HS-27A (cell line): ENCODE data around the gene AJAP1.
"Not testable (repeated sequence)": the region's sequence is repeated elsewhere in the genome, so short reads cannot be mapped to it uniquely, and the experiment has no call there.

ENCODE experiments used
- DNase-seq: peaks from one replicate; pipeline ENCODE4 v3.0.0-alpha.2; 2012; ENCODE audit warnings: low read depth, missing footprints

The AJAP1 gene

DNA sequence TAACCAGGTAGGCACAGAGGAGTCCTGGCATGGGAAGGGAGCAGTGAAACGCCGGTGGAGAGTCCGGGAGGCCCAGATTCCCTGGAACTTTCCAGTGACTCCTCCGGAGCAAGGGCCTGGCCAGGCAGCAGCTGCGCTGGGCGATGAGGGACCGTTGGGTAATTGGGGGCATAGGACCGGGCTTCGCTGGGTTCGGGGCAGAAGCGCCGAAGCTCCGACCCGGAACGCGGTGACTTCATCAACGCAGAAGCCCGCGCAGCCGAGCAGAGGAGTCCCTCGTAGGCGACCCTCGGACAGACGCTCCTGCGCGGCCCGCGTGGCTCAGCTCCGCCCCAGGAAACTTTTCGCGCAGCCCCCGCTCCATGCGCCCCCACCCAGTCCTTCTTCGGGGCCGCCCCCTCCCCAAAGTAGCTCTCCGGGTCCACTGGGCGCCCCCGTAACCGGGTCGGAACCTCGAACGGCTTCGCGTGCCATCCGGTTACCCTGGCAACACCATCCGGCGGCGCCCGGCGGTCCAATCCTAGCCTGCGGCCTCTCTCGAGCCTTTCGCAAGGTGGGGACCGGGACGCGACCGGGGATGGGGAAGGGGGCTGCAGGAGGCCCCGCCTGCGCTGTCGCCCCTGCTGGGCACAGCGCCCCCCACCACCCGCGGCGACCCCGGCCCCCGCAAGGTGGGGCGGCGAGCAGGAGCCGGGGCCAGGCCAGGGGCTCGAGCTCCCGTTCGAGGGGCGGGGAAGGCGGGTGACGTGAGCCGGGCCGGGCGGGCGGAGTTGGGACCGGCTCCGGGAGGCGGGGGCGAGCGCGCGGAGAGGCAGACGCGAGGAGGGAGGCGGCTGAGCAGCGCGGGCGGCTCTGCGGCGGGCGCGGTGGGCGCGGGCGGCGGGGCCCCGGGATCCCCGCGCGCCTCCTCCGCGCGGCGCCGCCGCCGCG is at the start of gene AJAP1:
AJAP1 (plus strand) TSS at position 814 of the 930 bp plus-strand sequence. CDS start 817 bp downstream, outside the sequence.
- no peak for DNase-seq

DNA sequence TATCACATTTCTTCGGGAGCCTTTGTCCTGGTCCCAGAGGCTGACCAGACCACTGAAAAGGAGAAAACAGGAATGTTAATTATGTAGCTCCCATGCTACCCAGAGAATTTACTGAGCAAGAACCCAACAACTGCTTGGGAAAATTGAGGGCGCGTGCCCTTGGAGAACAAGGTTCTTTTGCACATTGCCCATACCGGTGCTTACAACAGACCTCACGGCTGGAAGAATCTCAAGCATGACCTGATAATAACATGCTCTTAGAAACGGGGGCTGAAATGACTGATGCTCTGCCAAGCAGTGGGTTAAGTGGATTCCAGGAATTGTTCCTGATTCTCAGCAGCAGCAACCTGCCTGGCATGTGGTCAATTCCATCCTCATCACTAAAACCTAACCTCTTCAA is 49.3 kb upstream of the AJAP1 start:
- DNase-seq, result no peak

DNA sequence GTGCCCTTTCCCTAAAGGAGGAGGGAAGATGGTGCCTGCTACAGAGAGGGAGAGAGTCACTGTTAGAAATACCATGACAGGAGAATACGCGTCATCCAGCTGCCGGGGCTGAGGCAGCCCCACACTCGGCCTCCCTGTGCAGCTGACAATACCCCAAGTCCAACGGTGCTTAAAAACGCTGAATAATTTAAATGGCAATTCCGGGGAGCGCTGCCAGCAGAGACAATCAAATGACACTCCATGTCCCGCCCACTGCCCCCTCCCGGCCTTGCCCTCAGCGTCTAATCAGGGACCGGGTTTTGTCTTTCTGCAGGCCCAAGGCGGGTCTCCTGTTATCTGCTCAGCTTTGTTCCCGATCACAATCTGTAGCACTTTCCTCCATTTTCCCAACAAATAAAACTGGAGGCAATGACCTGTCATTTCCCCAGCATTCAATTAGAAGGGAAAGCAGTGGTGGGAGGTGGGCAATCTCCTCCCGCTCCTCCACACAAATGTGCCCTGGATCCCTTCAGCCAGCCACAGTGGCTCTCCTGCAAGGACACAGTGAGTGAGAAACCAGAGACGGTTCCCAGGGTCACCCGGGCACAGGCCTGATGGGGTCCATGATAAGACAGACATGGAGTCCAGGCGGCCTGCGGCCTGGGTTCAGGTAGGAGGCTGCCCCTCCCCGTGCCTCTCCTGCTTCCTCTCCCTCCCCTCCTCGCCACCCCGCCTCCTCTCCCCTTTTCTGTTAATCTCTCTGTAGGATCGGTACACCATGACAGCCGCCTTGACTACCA is 42.7 kb upstream of the AJAP1 start:
- no peak for DNase-seq

GRCh38 chr1:4612991-4613390 is 41.4 kb upstream of the AJAP1 start:
- DNase-seq, result no peak

DNA sequence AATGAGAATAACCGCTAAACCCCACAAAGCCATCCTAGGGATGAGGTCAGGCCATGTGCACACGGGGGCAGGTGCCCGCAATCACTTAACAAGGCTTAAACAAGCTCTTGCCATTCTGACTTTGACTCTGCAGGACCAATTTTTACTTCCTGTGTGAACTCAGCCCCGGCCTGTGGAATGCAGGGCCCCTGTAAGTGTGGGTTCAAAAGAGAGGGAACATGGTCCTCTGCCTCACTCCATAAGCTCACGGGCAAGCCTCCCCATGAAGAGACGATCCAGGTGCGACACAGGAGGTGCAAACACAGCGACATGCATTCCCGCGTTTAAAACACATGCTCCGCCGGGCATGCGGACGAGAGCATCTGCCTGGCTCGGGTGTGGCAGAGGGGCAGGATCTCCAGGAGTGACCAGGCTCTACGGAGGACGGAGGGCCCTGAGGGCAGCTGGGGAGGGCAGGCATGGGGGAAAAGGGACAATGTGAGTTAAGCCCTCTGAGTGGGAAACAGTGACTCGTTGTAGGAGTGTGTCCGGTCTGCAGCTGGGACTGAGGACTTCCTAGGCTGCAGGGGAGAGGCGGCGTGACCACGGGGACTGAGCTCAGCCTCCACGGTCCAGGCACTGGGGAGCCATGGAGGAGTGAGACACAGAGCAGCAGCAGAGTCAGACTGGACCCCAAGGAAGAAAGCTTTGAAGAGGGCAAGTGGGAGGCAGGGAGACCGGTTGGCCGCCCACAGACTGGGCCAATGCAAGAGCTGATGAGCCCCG is 40.6 kb upstream of the AJAP1 start:
- no peak for DNase-seq

DNA sequence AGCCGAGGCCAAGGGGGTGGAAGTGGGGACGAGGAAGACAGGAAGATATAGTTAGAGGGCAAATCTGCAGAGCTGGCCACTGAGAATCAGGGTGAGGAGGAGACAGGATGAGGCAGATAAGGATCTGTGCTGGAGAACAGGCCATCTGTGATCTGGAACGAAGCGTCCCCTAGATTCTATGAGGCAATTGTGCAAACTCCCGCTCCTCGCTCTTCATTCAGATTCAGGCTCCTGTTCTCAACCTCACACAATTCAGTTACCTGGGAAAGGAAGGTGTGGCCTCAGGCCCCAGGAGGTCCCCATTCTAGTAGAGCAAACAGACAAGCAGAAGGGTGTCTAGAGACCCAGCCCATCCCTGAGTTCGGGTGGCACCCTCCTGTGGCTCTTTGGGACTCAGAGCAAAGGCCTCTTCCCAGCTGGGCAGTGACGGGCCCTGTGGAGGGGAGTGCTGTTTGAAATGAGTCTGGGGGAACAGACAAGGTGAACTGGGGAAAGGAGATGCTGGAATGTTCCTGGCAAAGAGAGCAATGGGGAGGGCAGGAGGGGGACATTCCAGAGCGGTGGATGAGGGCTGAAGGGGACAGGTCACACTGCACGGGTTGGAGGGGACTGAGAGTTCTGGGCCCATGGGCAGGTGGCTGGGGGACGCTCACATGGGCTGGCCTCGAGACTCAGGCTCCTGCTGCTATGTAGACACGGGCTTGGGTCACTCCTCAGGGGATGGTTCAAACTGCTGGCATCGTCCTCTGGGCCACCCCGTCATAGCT is 39.9 kb upstream of the AJAP1 start:
- DNase-seq, result no peak

GRCh38 chr1:4615138-4615470 is 39.3 kb upstream of the AJAP1 start:
- no peak for DNase-seq

- no peak for DNase-seq
Measured at GRCh38 chr1:4615501-4615900, 38.9 kb upstream of the AJAP1 start.

DNA sequence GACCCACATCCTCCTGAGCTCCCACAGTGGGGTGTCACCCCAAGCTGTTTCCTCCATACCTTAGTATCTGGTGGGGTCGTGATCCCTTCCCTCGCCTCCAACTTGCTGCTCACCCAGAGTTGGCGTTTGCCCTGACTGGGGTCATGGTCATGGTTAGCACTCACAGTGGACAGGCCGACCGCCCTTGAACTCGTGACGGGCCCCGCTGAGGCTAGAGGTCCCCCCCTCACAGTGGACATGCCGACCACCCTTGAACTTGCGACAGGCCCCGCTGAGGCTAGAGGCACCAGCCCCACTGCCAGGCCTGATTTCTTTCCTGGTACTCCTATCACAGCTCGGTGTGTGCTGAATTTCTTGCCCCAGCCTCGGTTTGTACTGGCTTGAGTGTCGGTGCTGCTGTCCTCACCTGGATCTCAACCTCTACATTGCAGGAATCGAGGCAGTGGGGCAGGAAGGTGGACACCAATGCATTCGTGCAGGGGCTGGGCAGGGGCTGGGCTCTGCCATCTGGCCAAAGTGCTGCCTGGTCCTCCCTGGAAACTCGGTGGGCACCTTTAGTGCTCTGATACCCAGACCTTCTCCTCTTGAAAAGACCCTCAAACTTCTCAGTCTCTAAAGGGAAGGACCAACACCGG is 37.5 kb upstream of the AJAP1 start:
- DNase-seq, result no peak

- DNase-seq, result no peak
Measured at GRCh38 chr1:4617506-4617905, 36.9 kb upstream of the AJAP1 start.

GRCh38 chr1:4618827-4619226 is 35.6 kb upstream of the AJAP1 start:
- DNase-seq, result not testable (repeated sequence)

DNA sequence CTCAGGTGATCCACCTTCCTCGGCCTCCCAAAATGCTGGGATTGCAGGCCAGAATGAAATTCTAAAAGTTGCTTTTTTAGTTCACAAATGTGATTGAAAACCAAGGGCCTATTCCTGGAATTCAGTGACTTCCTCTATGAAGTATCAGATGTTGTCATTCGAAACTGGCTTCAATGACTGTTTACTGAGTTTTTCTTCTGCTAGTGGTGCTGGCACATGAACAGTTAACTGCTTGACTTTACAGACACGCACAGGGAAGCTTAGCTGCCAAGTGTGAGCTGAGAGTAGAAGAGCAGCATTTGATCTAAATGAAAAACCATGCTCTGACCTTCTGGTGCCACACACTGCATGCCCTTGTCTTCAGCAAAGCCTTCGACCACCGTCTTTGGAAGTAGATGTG is 32.8 kb upstream of the AJAP1 start:
- DNase-seq, result no peak

DNA sequence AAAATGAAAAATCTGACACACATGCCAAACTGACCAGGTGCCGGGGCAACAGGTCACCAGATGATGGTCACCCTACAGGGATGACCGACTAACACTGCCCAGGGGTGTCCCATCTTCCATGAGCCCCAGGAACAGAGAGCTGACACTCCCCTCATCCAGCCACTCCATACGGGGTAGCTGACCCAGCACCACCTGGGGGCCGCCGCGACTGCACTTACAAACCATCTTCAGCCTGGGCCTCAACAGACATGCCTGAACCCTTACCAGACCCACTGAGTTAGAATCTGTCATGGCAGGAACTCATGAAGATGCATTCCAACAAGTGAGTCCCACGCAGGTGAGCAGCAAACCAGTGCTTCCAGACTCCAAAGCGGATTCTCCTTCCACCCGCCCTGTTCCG is 31.6 kb upstream of the AJAP1 start:
- no peak for DNase-seq

- DNase-seq, result no peak
Measured at GRCh38 chr1:4624141-4624715, 30.2 kb upstream of the AJAP1 start.

DNA sequence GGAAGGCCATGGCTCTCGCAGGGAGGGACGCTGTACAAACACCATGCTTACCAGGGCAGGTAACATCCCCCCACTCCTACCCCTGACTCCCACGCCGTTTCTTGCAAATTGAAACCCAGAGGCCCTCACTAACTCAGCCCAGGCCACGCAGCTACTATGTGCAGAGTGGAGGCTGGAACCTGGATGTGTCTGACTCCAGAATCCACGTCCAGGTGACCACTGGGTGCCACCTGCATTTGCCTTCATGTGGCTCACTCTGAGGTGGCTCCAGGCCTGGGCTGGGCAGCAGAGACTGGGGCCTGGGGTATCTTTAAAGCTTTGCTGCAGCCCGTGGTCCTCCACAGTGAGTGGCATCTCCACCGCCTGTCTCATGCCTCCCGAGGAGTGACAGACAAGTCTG is 29.6 kb upstream of the AJAP1 start:
- DNase-seq, result no peak

DNA sequence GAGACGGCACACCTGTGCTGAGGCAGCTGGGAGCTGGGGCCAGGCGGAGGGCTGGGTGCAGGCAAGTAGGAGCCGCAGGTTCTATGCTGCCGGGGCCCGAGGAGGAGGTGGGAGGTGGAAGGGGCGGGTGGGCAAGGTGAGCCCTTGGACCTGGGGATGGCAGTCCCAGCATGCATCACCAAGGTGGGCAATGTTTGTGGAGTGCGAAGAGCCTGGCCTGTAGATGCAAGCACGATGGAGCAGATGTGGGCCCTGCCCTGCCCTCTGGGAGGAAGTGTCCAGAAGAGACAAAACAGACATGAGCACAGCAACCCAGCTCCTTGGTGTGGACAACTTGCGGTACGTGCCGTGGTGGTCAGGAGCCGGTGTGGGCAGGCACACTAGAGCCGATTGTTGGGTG is 28.3 kb upstream of the AJAP1 start:
- no peak for DNase-seq

DNA sequence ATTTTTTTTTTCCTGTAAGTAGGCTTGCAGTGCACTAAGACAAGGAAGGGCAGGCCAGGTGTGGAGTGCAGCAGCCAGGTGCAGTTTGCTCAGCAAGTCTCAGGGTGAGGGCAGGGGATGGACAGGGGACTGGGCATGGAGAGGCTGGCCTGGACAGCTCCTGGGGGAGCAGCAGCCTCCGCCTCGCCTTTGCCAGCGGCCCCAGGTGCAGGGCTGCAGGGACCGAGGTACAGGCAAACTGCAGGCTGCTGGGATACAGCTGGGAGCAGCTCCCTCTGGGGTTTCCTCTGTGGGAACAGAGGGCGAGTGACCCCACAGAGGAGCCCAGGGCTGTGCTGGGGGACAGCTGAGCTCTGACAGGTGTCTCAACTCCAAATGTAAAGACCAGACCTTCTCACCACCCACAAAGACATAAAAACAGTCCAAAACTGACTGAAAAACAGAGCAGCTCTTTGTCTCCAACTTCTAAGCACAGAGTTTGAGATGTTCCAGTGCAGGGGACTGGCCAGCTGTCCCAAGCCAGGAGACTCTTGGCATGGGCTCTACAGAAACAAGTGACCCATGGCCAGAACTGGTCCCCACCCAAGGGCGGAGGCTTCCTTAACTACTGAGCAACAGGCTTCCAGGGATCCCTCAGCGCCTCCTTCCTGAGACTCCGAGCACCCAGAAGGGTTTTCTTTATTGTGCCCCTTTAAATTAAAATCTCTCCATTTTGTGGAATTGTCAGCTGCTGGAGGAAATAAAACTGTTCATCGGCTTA is 27.7 kb upstream of the AJAP1 start:
- DNase-seq, result no peak

DNA sequence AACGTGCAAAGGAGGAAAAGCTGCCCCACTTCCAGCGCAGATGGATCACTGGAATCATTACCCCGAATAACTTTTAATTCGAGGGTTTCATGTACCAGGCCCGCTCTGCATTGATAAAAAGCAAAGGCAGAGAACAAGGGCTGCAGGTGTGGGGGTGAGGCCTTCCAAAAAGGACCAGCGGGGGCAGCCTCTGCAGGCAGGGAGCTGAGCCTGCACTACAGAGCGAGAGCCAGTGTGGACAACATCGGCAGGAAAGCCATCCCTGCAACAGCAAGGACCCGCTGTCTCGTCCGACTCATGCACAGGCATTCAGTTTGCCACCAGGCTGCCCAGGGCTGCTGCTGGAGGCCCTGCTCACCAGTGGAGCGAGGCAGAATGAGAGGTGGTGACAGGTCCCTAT is 27.1 kb upstream of the AJAP1 start:
- no peak for DNase-seq

GRCh38 chr1:4628992-4629391 is 25.4 kb upstream of the AJAP1 start:
- no peak for DNase-seq

DNA sequence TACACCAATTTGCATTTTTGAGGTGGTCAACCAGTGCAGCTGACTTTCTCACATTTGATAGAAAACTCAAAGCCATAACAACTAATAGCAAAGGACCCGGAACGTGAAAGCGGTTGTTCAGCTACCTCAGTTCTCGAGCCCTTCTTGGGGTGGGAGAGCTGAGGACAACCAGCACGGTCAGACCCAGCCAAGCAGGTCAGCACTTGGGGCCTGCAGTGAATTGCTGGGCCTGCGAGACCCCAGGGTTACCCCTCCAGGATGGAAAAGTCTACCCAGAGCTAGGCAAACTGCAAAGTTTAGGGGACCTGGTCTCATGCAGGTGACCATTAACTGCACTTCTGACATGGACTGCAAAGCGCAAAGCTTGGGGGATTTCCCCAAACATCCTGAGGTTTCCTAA is 23.8 kb upstream of the AJAP1 start:
- no peak for DNase-seq
